NCI-H2196 treated with DMSO at 0.1 percent for 48 hours (cell line): ENCODE results near the gene GBP5.
A peak's percentile ranks its signal among the peaks of the same experiment; 100 is the strongest.
"Not testable (repeated sequence)": the region's sequence is repeated elsewhere in the genome, so short reads cannot be mapped to it uniquely, and the experiment has no call there.

Experiments used
- DNase-seq: peaks from one replicate; lab custom pipeline; 2025; ENCODE audit not compliant: unreplicated experiment; lab: John Stamatoyannopoulos, UW

GBP5 gene

DNA sequence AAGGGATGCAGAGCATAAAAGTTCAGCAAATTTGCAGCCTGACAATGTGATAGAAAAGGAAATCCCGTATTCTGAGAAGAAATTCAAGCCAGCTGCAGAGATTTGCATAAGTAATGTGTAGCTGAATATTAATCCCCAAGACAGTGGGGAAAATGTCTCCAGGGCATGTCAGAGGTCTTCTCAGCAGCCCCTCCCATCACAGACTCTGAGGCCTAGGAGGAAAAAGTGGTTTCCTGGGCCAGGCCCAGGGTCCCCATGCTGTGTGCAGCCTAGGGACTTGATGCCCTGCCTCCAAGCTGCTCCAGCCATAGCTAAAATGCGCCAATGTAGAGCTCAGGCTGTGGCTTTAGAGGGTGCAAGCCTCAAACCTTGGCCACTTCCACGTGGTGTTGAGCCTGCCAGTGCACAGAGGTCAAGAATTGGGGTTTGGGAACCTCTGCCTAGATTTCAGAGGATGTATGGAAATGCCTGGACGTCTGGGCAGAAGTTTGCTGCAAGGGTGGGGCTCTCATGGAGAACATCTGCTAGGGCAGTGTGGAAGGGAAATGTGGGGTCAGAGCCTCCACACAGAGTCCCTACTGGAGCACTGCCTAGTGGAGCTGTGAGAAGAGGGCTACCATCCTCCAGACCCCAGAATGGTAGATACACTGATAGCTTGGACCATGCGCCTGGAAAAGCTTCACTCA, 11.6 kb upstream of the GBP5 start:
- DNase-seq: not testable (repeated sequence)

DNA sequence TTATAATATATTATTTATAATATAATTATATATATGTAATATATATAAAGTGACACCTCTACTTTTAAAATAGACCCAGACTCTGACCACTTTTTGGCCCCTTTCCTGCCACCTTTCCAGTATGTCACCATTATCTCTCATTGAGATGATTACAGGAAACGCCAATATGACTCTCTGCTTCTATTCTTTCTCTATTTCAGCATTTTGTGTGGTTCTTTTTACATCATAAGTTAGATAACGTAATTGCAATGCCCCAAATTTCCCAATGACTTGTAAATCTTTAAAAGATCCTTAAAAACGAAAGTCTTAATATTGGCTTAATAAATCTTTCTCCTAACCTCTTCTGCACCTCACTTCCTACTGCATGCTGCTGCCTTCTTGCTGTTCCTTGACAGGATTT, 8.1 kb upstream of the GBP5 start:
- DNase-seq: no peak

DNA sequence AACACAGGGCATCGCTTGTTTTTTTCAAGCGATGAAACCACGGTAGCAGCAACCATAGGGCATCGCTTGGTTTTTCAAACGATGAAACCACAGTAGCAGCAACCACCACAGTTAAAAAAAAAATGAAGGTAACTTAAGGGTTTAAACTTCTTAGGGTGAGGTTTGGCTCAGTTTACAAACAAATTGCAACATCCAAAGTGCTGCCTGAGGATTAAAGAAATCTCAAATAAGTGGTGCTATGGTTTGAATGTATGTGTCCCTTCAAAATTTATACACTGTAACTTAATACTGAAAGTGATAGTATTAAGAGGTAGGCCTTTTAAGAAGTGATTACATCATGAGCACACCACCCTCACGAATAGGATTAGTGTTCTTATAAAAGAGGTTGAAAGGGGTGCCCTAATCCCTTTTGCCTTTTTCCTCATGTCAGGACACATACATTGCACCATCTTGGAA, 6.4 kb upstream of the GBP5 start:
- no peak for DNase-seq

DNA sequence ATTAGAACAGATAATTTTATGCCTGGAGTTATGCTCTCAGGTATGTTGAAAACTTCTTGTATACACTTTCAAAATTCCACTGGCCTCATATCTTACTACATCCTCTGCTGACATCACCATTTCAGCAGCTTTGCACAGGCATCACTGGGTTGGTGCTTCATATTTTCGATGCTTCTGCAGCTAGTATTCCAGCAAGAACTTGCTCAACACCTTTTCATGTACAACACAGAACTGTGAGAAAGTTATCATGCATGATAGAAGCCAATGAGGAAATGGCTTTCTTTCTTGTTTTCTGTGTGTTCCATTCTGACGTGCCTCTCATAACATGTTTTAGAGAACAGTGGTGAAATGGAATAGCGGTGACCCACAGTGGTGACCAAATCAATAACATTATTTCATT, 5.1 kb upstream of the GBP5 start:
- no peak for DNase-seq

DNA sequence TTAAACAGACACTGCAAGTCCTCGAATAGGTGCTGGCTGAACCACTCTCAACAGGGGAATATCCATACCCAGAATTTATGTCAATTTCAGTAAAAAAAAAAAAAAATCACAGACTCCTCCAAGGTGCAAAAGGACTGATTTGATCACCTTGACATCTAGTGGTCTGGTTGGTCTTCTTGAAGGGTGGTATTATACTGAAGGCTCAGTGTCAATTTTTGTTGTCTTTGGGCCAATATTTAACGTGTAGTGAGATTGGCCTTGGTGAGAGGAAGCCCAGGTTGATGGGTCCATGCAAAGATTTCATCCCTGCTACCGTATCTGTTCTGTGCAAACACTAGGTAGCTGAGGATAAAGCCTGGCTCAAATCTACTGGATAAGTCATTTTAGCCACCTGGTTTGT, 4.0 kb upstream of the GBP5 start:
- DNase-seq: no peak

DNA sequence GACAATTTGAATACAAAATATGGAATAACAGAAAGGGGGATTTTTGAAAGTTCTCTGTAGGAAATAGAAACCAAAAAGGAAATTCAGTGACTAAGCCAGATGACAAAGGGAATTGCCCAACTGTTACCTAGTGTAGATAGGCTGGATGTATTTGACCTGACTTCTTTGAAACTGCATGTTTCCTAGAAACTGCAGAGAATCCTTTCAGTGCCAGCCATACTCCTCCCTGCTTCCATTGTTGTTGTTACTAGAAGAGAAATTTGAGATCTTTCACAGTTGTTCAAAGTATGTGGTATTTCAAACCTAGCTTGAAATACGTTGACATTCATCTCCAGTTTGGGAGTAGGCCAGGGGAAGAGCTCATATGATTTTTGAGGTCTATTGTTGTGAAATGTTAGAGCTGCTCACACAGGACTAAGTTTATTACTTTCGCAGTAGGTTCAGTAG, 1.8 kb upstream of the GBP5 start:
- DNase-seq: peak; percentile 6

DNA sequence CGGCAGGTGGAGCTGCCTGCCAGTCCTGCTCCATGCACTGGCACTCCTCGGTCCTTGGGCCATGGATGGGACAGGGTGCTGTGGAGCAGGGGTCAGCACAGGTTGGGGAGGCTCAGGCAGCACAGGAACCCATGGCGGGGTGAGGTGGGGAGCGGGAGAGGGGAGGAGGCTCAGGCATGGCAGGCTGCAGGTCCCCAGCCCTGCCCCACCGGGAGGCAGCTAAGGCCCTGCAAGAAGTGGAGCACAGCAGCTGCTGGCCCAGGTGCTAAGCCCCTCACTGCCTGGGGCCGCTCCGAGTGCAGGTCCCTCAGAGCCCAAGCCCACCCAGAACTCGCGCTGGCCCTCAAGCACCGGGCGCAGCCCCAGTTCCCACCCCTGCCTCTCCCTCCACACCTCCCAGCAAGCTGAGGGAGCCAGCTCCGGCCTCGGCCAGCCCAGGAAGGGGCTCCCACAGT, 691 bp upstream of the GBP5 start:
- no peak for DNase-seq

DNA sequence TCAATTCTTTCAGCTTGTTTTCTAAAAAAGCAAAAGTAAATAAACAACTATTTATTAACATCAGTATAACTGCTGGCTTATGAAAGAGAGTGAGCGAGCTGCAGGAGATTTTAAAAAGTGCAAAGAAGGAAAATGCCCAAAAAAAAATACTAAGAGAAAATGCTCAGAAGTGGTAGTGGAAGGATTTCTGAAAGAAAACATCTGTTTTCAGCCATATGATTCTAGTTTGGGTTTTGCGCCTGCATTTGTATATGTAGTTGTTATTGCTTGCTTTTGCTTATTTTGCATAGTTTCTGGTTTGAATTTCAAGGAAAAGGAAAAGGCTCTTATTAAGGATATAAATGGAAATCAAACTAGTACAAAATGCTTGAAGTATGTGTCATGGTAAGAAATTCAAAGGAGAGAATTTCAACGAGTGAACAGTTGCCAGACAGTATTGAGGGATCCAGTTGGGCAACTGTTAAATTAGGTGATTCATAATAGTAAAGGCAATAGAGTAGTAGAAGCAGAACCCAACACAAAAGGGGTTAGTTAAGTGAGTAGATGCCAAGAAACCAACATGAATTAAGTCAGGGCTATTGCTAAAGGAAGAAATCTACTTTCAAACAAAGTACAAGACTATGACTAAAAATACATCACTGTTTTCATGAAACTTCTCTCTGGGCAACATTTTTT, 1.2 kb downstream of the GBP5 start:
- DNase-seq: no peak

DNA sequence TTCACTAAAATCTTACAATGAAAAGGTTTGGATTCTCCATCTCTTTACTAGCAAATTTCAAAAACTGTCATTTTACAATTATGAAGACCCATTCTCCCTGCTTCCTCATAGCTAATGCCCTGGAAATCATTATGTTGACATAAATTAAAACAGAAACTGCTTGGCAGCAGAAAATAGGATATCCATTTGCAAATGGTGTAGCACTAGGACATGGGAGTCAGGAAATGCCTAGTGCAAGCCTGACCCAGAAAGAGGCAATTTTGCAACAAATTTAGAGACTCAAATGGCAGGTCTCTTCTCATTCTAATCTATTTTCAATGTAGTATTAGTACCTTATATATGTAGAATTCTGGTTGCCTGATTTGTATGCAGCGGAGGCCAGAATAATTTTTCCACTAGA, 2.2 kb downstream of the GBP5 start:
- DNase-seq: no peak

DNA sequence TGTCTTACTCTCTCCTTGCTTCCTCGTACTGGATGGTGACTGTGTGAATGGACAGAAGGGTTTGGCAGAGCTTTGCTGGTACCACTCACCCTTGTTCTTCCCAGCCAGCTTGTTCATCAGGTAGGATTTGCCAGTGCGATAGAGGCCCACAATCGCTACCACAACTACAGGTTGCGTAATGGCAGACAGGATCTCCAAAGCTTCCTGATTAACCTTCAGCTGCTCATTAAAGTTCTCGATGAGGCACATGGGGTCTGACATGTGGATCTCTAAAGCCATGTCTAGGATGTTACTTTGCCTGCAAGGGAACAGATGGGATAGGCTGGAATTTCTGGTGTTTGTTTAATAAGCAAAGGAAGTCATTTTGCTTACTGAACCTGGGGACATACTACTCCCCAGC, 3.4 kb downstream of the GBP5 start:
- no peak for DNase-seq

DNA sequence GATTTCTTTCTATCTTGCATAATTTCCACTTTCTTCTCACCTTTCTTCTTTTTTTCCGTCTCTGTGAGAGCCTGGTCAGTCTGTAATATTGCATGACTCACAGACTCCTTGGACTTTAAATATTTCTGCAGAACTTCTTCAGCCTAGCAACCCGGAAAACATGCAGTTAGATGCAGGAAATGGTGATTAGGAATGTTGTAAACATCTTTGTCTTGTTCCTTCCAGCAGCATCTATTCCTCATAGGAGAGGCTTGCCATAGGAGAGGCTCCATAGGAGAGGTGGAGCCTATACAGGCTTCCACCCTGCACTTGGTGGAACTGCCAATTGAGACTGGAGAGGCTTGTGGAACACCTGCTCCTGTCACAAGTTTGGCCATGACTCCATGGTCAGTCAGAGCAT, 10.0 kb downstream of the GBP5 start:
- no peak for DNase-seq

DNA sequence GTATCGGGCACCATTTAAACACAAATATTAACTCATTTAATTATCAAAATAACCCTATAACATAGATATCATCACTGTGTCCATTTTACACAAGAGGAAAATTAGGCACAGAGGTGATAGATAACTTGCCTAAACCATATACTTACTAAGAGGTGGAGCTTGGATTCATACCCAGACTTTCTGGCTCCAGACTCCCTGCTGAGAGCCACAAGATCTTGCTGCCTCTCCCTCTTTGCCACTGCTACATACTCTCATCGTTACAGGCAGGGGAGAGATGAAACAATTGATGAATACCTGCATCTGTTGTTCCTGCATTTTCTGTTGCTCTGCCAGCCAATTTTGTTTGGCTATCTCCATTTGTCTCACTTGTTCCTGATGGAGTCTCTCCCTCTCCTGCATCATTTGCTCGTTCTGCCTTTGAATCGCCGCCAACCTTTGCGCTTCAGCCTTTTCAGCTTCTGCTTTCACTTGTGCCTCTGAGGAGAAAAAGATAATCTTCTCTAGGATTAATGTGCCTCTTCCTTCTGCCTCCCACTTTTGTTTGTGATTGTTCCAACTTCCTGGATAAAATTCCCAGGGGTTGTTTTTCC, 10.6 kb downstream of the GBP5 start:
- peak; percentile 36 for DNase-seq

DNA sequence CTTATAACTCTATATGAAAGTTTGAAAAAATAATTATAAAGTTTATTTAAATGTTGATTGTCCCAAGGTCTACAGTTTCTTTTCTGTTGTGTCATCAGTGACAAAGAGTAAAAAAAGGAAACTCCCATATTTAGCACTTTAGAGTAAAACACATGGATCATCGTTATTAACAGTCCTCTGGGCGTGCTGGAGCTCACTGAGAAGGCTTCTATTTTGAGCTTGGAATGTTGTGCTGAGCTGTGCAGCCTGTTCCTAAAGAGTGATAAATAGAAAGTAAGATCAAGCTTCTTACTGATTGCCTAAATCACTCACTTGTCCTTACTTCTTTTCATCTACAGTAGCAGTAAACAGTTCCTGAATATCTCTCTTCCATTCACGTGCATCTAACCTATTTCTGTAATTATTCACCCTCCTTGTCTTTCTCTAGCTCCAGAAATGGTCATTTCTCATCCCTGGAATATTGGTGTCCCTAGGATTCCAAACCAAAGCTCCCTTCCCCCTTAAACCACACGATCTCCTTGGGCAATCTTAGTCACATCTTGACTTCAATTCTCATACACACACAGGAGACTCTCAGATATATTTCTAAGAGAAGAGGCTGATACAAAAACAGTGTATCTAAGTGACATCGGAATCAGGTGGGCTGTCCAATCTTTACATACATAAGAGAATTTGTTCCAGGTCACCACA, 11.9 kb downstream of the GBP5 start:
- DNase-seq: no peak

DNA sequence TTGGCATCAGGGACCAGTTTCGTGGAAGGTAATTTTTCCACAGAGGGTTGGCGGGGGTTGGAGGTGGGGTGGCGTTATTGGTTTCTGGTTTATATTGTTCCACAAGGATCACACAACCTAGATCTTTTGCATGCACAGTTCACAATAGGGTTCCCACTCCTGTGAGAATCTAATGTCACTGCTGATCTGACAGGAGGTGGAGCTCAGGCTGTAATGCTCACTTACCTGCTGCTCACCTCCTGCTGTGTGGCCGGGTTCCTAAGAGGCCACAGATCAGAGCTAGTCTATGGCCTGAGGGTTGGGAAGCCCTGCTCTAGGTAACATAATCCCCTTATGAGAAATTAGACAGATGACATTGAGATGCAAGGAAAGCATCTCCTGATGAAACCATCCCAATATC, 12.6 kb downstream of the GBP5 start:
- no peak for DNase-seq

DNA sequence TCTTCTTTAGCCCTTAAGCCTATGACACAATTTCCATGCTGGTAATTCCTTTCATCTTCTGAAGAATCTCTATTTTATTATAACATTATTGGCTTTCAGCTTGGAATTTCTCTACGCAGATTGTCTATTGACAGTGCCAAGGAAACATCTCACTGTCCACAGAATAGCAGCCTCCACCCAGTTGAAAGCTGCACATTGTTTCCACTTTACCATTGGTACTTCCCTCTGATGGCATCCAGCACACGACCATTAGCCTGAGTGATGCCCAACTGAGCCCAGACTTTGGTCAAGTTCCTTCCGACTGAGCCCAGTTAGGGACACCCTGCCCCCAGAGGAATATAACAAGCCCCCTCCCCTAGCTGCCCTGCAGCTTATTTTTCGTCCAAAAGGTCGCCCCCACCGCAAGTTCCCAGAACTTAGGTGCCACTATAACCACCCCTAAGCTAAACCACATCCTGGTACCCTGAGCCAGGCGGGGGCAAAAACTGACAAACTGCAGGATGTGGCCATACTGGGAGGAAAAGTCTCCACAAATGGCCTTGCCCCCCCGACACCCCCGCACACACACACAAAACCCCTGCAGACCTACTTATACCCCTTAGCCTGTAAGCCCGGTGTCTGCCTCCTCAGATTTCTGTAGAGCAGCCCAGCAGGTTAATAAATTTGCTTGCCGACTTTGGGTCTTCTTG, 13.2 kb downstream of the GBP5 start:
- DNase-seq: no peak

DNA sequence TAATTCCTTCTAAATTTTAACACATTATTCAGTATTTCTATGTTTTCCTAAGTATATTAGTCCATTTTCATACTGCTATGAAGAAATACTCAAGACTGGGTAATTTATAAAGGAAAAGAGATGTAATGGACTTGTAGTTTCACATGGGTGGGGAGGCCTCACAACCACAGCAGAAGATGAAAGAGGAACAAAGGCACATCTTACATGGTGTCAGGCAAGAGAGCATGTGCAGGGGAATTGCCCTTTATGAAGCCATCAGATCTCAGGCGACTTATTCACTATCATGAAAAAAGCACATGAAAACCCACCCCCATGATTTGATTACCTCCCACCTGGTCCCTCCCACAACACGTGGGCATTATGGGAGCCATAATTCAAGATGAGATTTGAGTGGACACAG, 15.6 kb downstream of the GBP5 start:
- no peak for DNase-seq

DNA sequence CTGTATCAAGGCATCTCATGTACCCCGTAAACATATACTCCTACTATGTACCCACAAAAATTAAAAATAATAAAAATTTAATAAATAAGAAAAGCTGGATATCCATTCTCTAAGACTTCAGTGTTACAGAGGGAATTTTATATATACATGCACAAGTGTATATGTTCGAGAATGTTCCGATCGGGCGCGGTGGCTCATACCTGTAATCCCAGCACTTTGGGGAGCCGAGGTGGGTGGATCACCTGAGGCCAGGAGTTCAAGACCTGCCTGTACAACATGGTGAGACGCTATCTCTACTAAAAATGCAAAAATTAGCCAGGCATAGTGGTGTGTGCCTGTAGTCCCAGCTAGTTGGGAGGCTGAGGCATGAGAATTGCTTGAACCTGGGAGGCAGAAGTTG, 17.1 kb downstream of the GBP5 start:
- DNase-seq: not testable (repeated sequence)

DNA sequence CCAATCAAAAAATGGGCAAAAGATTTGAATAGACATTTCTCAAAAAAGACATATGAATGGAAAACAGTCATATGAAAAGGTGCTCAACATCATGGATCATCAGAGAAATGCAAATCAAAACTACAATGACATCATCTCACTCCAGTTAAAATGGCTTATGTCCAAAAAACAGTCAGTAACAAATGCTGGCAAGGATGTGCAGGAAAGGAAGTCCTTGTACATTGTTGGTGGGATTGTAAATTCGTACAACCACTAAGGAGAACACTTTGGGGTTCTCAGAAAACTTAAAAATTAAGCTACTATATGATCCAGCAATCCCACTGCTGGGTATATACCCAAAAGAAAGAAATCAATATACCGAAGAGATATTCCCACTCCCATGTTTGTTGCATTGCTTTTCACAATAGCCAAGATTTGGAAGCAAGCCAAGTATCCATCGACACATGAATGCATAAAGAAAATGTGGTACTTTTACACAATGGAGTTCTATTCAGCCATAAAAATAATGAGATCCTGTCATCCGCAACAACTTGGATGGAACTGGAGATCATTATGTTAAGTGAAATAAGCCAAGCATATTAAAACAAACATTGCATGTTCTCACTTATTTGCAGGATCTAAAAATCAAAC, 17.9 kb downstream of the GBP5 start:
- peak; percentile 6 for DNase-seq

DNA sequence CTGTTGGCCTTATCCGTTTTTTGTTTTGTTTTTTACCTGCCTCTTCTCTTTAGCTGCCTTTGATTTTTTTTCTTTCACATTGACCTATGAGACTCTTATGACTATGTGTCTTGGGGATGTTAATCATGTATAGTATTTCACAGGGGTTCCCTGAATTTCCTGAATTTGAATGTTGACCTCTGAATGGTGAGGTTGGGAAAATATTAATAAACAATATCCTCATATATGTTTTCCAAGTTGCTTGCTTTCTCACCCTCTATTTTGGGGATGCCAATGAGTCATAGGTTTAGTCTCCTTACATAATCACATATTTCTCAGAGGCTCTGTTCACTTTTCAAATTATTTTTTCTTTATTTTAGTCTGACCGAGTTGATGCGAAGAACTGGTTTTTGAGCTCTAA, 29.6 kb downstream of the GBP5 start:
- no peak for DNase-seq
